HepG2 (cell line): ENCODE results near the gene NR2C1. TPM values are rescaled to one million over a fixed set of nuclear protein-coding genes. Genes with fewer than 3 reads are reported as not detected.

Experiments
- ATAD3A ChIP-seq: sonication (generic); formaldehyde crosslinking; IDR thresholded peaks from 2 replicates; pipeline ENCODE4 v1.4.0; 2020; ENCODE audit warnings: missing genetic modification reagents
- ELF3 ChIP-seq: IDR thresholded peaks from 2 replicates; pipeline ENCODE4 v1.6.1; 2016; ENCODE audit warnings: missing genetic modification reagents, missing compliant biosample characterization
- MED13 ChIP-seq: sonication (generic); formaldehyde crosslinking; IDR thresholded peaks from 2 replicates; pipeline ENCODE4 v1.5.0; 2020; ENCODE audit warnings: missing genetic modification reagents
- RFXANK ChIP-seq: IDR thresholded peaks from 2 replicates; pipeline ENCODE4 v1.6.1; 2016
- XBP1 ChIP-seq: sonication (generic); formaldehyde crosslinking; IDR thresholded peaks from 2 replicates; pipeline ENCODE4 v1.5.0; 2020; ENCODE audit warnings: missing genetic modification reagents
- ZBTB10 ChIP-seq: sonication (generic); formaldehyde crosslinking; IDR thresholded peaks from 2 replicates; pipeline ENCODE4 v1.4.0; 2020; ENCODE audit warnings: missing genetic modification reagents, borderline replicate concordance
- ZNF331 ChIP-seq: sonication (generic); formaldehyde crosslinking; IDR thresholded peaks from 2 replicates; pipeline ENCODE4 v1.4.0; 2020; ENCODE audit warnings: missing genetic modification reagents
- ZNF354B ChIP-seq: sonication (generic); formaldehyde crosslinking; IDR thresholded peaks from 2 replicates; pipeline ENCODE4 v1.8.0; 2022; ENCODE audit warnings: mild to moderate bottlenecking, missing genetic modification reagents
- ZNF574 ChIP-seq: sonication (generic); formaldehyde crosslinking; IDR thresholded peaks from 2 replicates; pipeline ENCODE4 v1.4.0; 2020; ENCODE audit warnings: missing genetic modification reagents
- ZNF672 ChIP-seq: sonication (generic); formaldehyde crosslinking; IDR thresholded peaks from 2 replicates; pipeline ENCODE4 v1.8.1; 2022; ENCODE audit warnings: missing genetic modification reagents
- ZNF773 ChIP-seq: sonication (generic); formaldehyde crosslinking; IDR thresholded peaks from 2 replicates; pipeline ENCODE4 v1.4.0; 2020; ENCODE audit warnings: missing genetic modification reagents, borderline replicate concordance
- polyA plus RNA-seq, 8 experiments: library from polyadenylated mRNA; depleted of rRNA in 3 of 8; stranded (reverse) in 7 of 8; unstranded in 1 of 8; fragments of >200 nt; fragmentation: Illumina TruSeq in 4 of 8; extraction: Trizol in 4 of 8; gene quantifications; 2 replicates each; pipeline versions ENCODE4 v1.2.1 to v1.2.3, GENCODE V29; 2011 to 2016; ENCODE audit warnings: low read depth in 4 of 8, missing spikeins in 1 of 8, mixed read lengths in 1 of 8; ENCODE audit not compliant: insufficient read depth in 1 of 8
- total RNA-seq, 5 experiments: library from RNA; depleted of rRNA; stranded (reverse); fragments of >200 nt; fragmentation: Illumina TruSeq; extraction: Trizol; gene quantifications; 2 replicates each; pipeline ENCODE4 v1.2.3, GENCODE V29; 2016; ENCODE audit warnings: low read depth in 1 of 5

The NR2C1 gene
- total and polyA plus RNA-seq, 2 of the 13 experiments (the other 11 are each of a cell fraction or from before 2014, with no cell fraction given), result 38.0 to 70.8 TPM

- TF ChIP-seq ZNF574 (CRISPR knock-in tag), result no peak
- TF ChIP-seq ZNF773, result no peak
- TF ChIP-seq ZNF354B, result no peak
- TF ChIP-seq ZNF672 (CRISPR knock-in tag), result no peak
- no peak for TF ChIP-seq ATAD3A (CRISPR knock-in tag)
- TF ChIP-seq ELF3 (CRISPR knock-in tag), result no peak
- TF ChIP-seq RFXANK (CRISPR knock-in tag), result no peak
- TF ChIP-seq ZNF331 (CRISPR knock-in tag), result no peak
- TF ChIP-seq XBP1, result no peak
- no peak for TF ChIP-seq MED13 (CRISPR knock-in tag)
- no peak for TF ChIP-seq ZBTB10 (CRISPR knock-in tag)
These were observed 15.0 kb upstream of the NR2C1 start (continued) for GRCh38 chr12:95088379-95088778.
